ENCODE results near the gene CPT1C. TPM values are rescaled to one million over a fixed set of nuclear protein-coding genes. Genes with fewer than 3 reads are reported as not detected.
"Not testable (repeated sequence)": the region's sequence is repeated elsewhere in the genome, so short reads cannot be mapped to it uniquely, and the experiment has no call there.

The CPT1C gene
- total and polyA plus RNA-seq, 2 of the 8 experiments (the other 6 are each of a cell fraction or from before 2014, with no cell fraction given): 79.6 to 91.8 TPM

DNA sequence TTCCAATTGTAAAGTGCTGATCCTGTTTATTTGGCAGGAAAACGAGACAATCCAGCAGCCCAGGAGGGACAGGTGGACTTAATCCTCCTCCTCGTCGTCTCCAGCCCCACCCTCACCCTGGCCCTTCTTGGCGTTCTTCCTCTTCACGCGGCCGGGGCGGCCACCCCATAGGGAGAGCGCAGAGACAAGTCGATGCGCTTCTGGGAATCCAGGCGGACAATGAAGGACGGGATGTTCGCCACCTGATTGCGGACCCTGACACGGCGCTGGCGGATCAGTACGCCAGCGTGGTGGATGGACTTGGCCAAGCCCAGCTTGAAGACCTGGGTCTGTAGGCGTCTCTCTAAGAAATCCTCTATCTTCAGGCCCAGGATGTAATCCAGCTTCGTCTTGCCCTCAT lies 28.5 kb downstream of the CPT1C start:
- H4K91ac ChIP-seq (replicated peaks; ENCODE audit: insufficient read length, low read length); H3K4me1 ChIP-seq (replicated peaks in 1 of 4; ENCODE audit: control insufficient read depth in 3 of 4, insufficient read depth in 4 of 4, low read length in 3 of 4); H2BK120ac ChIP-seq (replicated peaks; ENCODE audit: low read depth, low read length); H3K27me3 ChIP-seq (replicated peaks in 1 of 4; ENCODE audit: control insufficient read depth in 3 of 4, extremely low read depth in 1 of 4, insufficient read depth in 3 of 4, low read length in 3 of 4); H3K9me3 ChIP-seq (ENCODE audit: insufficient read depth in 2 of 2, low read depth in 1 of 2, low read length in 1 of 2); H4K5ac ChIP-seq (ENCODE audit: insufficient read length, low read depth, low read length); H3K4me3 ChIP-seq (ENCODE audit: extremely low read depth in 1 of 4, insufficient read depth in 2 of 4, low read depth in 3 of 4, low read length in 4 of 4); H2BK20ac ChIP-seq (ENCODE audit: low read length); H2AK5ac ChIP-seq (ENCODE audit: low read depth, low read length); H2BK12ac ChIP-seq (ENCODE audit: low read depth, low read length); H3K27ac ChIP-seq (ENCODE audit: low read depth, low read length); H2BK15ac ChIP-seq (ENCODE audit: low read length); H3K4me2 ChIP-seq (ENCODE audit: insufficient read depth in 1 of 2, low read depth in 2 of 2, low read length in 2 of 2); FAIRE-seq; H3K9ac ChIP-seq (replicated peaks in 1 of 4; ENCODE audit: extremely low read depth in 1 of 4, low read depth in 3 of 4, low read length in 3 of 4); H3K23ac ChIP-seq (ENCODE audit: insufficient read length); H3K36me3 ChIP-seq (ENCODE audit: control insufficient read depth in 2 of 4, insufficient read depth in 4 of 4, low read length in 3 of 4); H3K79me1 ChIP-seq (ENCODE audit: low read depth, low read length); H3K79me2 ChIP-seq (ENCODE audit: control insufficient read depth in 1 of 2, insufficient read depth in 2 of 2, low read length in 2 of 2); H2BK5ac ChIP-seq (ENCODE audit: low read depth, low read length); H3K4ac ChIP-seq (replicated peaks; ENCODE audit: insufficient read length, low read depth, low read length); H3K14ac ChIP-seq (ENCODE audit: insufficient read length); H4K20me1 ChIP-seq (replicated peaks in 1 of 2; ENCODE audit: control insufficient read depth in 1 of 2, insufficient read depth in 2 of 2, low read length in 2 of 2); DNase-seq (ENCODE audit: low read depth in 1 of 2, low spot score in 2 of 2); H3K56ac ChIP-seq (replicated peaks; ENCODE audit: insufficient read length, low read depth, low read length); H3K18ac ChIP-seq (ENCODE audit: extremely low read depth, low read length); H3K23me2 ChIP-seq (ENCODE audit: low read depth, low read length); H2AFZ ChIP-seq (ENCODE audit: low read length): not testable (repeated sequence)
- 94% methylated on average over 21 of the region's 22 CpGs; no CpG with 5 or more reads in 1 of the 2 experiments for WGBS, 2 experiments (ENCODE audit: extremely low coverage in 1 of 2, insufficient coverage in 1 of 2, insufficient read length in 1 of 2, insufficient replicate concordance in 2 of 2, low coverage in 1 of 2, low lambda C conversion rate in 2 of 2, missing lambda C conversion rate in 1 of 2)
- CTCF ChIA-PET (ENCODE audit: partially characterized antibody): interaction anchor here (0.8 to 3.3 kb wide), 7 partner anchors 9 to 86 kb away, joined by 3 to 23 read pairs (median 4); partner anchors contain the start of gene TSKS
- POLR2A ChIA-PET (ENCODE audit: partially characterized antibody): interaction anchor here (7.7 kb wide), 1 partner anchor 30 kb away, joined by 51 read pairs; the partner anchor contains the start of genes ADM5 and CPT1C
- peak overlapping the region; percentile 25; the same call in 1 of the 2 replicates for H4K8ac ChIP-seq (ENCODE audit: extremely low read depth, insufficient read depth, low read length)

All from H1 (cell line).